ENCODE data around the gene INTS13. TPM values are rescaled to one million over a fixed set of nuclear protein-coding genes. Genes with fewer than 3 reads are reported as not detected.

Gene INTS13
- total RNA-seq, 1 donor from 2014 or later = 14.1 TPM

DNA sequence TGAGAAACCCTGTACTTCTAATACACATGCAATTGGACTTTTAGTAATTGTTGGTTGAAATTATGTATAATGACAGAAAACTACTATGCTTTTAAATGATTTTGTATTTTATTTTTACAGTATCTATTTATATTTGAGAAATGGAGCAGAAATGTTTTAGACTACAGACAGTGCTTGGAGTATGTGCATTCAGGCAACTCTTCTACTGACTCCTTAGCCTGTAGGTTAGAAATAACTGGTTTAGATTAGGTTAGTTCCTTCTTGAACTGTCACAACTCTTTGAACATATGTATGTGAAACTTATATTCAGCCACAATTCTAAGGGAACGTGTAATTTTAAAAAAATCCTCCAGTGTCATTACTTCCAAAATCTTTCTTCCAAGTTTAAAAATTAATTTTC is 2.2 kb upstream of the INTS13 start:
- H3K27me3 ChIP-seq (ENCODE audit: low read depth) = no peaks in the 10 kb centered on the region
- no peaks in the 10 kb centered on the region for H3K36me3 ChIP-seq
- H3K9me3 ChIP-seq = no peaks in the 10 kb centered on the region
- H3K4me3 ChIP-seq = peak overlapping the region; percentile 82
- TF ChIP-seq, protein P1, sequence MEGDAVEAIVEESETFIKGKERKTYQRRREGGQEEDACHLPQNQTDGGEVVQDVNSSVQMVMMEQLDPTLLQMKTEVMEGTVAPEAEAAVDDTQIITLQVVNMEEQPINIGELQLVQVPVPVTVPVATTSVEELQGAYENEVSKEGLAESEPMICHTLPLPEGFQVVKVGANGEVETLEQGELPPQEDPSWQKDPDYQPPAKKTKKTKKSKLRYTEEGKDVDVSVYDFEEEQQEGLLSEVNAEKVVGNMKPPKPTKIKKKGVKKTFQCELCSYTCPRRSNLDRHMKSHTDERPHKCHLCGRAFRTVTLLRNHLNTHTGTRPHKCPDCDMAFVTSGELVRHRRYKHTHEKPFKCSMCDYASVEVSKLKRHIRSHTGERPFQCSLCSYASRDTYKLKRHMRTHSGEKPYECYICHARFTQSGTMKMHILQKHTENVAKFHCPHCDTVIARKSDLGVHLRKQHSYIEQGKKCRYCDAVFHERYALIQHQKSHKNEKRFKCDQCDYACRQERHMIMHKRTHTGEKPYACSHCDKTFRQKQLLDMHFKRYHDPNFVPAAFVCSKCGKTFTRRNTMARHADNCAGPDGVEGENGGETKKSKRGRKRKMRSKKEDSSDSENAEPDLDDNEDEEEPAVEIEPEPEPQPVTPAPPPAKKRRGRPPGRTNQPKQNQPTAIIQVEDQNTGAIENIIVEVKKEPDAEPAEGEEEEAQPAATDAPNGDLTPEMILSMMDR (IDR thresholded peaks at IDR 0.05) = no peak
- intact Hi-C loops (cut with DNase I) = loop anchor here (10.0 kb wide), 1 partner anchor 75 kb away; the partner anchor contains the start of gene TM7SF3
- DNase-seq = no peak
- H3K27ac ChIP-seq = peak overlapping the region; percentile 15
- peaks cover 57% of the 10 kb centered on the region for H3K4me1 ChIP-seq
- no peak for ATAC-seq

DNA sequence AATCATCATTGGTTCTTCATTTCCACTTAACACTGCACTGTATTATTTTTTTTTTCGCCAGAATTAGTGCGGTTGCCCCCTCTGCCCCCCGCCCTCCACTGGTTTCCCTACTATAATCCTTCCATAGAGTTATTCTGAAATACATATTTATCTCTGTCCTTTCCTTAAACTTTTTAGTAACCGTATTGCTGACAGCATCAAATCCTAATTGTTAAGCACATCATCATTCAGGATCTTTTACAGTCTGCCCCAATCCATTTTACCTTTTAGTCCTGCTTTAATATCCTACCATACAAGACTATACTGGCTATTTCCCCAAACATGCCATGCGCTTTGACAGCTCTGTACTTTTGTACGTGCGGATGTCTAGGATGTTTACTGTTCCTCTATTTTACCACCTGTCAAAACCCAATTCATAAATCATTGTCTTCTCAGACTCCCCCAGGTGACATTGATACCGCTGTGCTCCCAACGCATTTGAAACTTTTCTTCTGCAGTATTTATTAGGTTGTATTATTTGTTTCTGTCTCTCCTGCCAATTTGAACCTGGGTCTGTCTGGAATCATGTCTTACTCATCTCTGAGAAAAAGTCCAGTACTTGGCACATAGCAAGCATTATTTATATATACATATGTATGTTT is 1.5 kb upstream of the INTS13 start:
- H3K27ac ChIP-seq = peak overlapping the region; percentile 96
- H3K27me3 ChIP-seq (ENCODE audit: low read depth) = no peaks in the 10 kb centered on the region
- TF ChIP-seq, protein P1 (IDR thresholded peaks at IDR 0.05) = no peak
- ATAC-seq (no peak), DNase-seq (no peak)
- H3K9me3 ChIP-seq = no peaks in the 10 kb centered on the region
- intact Hi-C loops (cut with DNase I) = loop anchor here (10.0 kb wide), 1 partner anchor 75 kb away; the partner anchor contains the start of gene TM7SF3
- peaks cover 57% of the 10 kb centered on the region for H3K4me1 ChIP-seq
- no peaks in the 10 kb centered on the region for H3K36me3 ChIP-seq
- H3K4me3 ChIP-seq = peak overlapping the region; percentile 82

DNA sequence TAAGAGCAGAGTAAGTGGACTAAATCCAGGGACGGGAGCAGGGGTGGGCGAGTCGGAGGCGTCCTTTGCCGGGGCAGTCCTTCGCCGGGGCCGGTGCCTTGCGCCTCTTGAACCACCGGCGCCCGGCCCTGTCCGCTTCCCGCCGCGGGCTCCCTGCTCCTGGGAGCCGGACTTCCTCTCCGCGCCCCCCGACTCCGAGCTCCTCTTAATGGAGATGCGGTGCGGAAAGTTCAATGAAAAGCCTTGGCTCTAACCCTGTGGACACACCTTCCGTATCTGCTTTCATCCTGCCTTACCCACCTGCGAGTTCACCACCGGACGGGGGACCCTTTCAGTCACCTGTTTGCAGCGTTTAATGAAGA is 901 bp upstream of the INTS13 start:
- peak; percentile 53 to 56 for ATAC-seq
- TF ChIP-seq, protein P1 (IDR thresholded peaks at IDR 0.05) = no peak
- Histone ChIP-seq H3K27me3 (ENCODE audit: low read depth) (no peaks in the 10 kb centered on the region), H3K27ac (peak overlapping the region; percentile 96), H3K4me3 (peak overlapping the region; percentile 82), H3K9me3 (no peaks in the 10 kb centered on the region), H3K36me3 (no peaks in the 10 kb centered on the region), H3K4me1 (peaks cover 57% of the 10 kb centered on the region)
- no peak for DNase-seq
- intact Hi-C loops (cut with DNase I) = loop anchor here (10.0 kb wide), 1 partner anchor 76 kb away; the partner anchor contains the start of gene TM7SF3

DNA sequence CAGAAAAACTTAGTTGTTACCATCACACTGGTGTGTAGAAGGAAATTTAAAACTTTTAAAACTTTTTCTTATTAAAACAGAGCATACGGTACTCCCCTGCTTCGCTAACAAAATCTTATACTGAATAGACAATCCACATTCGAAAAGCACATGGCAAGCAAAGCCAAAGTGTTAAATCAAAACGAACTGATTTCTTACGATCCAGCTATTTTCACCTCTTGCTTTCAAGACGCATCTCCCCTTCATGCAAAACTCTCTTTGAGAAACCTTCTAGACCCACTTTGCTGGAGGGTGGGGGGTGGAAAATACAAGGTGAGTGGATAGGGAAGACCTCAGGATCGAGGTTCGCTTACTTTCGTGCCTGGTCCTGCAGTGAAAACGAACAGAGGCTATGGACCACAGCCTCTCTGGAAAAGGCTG is 328 bp downstream of the INTS13 start:
- Histone ChIP-seq H3K4me3 (peak overlapping the region; percentile 82), H3K27ac (peak overlapping the region; percentile 96), H3K4me1 (peaks cover 50% of the 10 kb centered on the region), H3K9me3 (no peaks in the 10 kb centered on the region), H3K36me3 (no peaks in the 10 kb centered on the region), H3K27me3 (ENCODE audit: low read depth) (no peaks in the 10 kb centered on the region)
- intact Hi-C loops (cut with DNase I) = loop anchor here (10.0 kb wide), 1 partner anchor 77 kb away; the partner anchor contains the start of gene TM7SF3
- ATAC-seq = no peak
- DNase-seq = no peak
- TF ChIP-seq, protein P1 (IDR thresholded peaks at IDR 0.05) = no peak

DNA sequence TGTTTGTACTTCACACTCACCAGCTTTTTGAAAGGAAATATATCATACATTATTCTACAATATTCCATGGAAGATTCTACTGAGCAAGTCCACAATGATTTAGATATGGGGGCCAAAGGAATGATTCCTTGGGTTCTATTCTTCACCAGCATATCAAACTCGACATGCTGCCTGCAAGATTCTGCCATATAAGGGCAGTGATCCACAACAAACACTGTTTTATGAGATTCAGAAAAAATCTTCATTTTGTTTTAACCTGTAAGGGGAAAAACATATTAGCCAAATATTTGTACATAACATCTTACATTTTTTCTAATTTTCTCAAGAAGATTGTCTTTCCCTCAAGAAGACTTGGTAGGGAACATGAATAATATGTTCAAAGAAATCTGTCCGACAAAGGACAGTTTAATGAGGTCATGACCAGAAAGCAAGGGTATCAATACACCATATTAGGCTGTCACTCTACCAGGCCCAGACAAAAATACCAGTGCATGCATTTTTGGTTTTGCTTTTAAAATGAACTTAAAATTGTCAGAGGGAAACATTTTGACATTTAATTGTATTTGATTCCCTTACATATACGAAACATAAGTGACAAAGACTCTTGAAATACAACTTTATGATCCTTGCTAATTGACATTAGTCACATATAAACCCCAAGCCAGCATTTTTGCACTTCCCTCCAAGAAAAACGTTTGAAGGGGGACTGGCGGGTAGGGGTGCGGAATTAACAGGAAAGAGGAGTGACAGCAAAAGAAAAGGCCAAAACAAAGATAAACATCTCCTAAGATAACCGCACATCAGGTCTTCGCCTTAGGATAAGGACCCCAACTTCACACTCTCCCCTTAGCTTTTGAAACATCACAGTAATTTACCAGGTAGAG is 980 bp downstream of the INTS13 start:
- intact Hi-C loops (cut with DNase I) = loop anchor here (10.0 kb wide), 1 partner anchor 78 kb away; the partner anchor contains the start of gene TM7SF3
- ATAC-seq (no peak), DNase-seq (no peak)
- Histone ChIP-seq H3K9me3 (no peaks in the 10 kb centered on the region), H3K27me3 (ENCODE audit: low read depth) (no peaks in the 10 kb centered on the region), H3K36me3 (no peaks in the 10 kb centered on the region), H3K27ac (peak overlapping the region; percentile 96), H3K4me3 (peak overlapping the region; percentile 82), H3K4me1 (peaks cover 44% of the 10 kb centered on the region)
- TF ChIP-seq, protein P1 (IDR thresholded peaks at IDR 0.05) = no peak

Measured in lower lobe of right lung (tissue), 2 donors.